Measurements from ENCODE around the gene FAM83B.
A peak's percentile ranks its signal among the peaks of the same experiment; 100 is the strongest.

FAM83B gene

DNA sequence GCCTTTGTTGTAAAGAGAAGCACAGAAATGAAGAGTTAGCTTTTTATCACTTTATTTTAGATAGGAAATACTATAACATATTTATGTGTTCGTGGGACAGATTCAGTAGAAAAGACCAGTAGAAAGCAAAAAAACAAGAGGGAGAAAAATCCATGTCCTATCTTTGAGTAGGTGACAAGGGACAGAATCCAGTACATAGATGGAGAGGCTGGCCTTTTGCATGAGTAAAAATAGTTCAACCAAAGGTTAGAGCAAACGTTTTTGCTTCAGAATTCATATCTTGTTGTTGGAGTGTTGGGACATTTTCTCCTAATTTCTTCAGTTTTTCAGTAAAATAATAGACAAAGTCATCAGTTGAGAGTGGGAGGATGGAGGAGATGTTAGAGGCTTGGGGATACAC lies 19.6 kb upstream of the FAM83B start:
- Histone ChIP-seq H3K4me1 (ENCODE audit: insufficient read depth, low read length) (no peaks in the 10 kb centered on the region), H2AFZ (ENCODE audit: low read depth, low read length) (no peak overlapping the region), H3K9me3 (ENCODE audit: low read length) (no peaks in the 10 kb centered on the region), H3K4me3 (ENCODE audit: low read length) (no peak overlapping the region), H3K27me3 (ENCODE audit: insufficient read depth, low read length) (peaks cover 2% of the 10 kb centered on the region), H3K36me3 (ENCODE audit: insufficient read depth, low read length) (no peaks in the 10 kb centered on the region)

DNA sequence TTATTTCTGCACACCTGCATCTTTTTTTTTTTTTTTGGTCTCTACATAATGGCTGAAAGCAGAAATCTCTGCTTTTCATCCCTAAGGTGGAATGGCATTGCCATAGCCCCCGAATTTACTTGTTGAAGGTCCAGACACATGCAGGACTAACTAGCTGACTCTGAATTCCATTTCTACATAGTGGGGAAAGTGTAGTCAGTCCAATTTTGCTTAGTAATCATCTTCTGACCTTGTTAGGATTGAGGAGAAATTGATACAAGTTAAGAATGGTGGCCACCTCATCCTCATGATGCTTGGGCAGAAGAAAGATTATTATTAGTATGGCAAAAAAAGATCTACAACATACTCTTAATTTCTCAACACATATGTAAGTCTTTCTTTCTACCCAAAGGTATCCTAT lies 16.4 kb upstream of the FAM83B start:
- H3K4me1 ChIP-seq (ENCODE audit: insufficient read depth, low read length): no peaks in the 10 kb centered on the region
- no peak overlapping the region for H2AFZ ChIP-seq (ENCODE audit: low read depth, low read length)
- no peak overlapping the region for H3K4me3 ChIP-seq (ENCODE audit: low read length)
- peaks cover 2% of the 10 kb centered on the region for H3K27me3 ChIP-seq (ENCODE audit: insufficient read depth, low read length)
- no peaks in the 10 kb centered on the region for H3K9me3 ChIP-seq (ENCODE audit: low read length)
- H3K36me3 ChIP-seq (ENCODE audit: insufficient read depth, low read length): no peaks in the 10 kb centered on the region

DNA sequence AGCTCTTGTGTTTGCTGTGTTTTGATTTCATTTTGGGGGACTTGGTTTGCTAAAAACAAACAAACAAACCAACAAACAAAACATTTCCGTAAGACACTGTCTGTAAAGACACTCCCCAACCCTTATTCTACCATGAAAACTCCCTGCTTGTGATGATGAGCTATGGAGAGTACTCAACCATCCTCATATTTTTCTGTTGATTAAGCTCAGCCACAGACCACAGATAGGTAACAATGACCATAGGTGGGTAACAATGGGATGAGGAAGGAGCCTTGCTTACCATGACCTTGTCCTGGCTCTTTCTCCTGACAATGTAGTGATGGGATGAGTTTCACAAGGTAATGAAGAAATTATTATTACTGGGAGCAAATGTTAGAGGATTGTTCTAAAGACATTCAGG lies 11.4 kb upstream of the FAM83B start:
- Histone ChIP-seq H3K27me3 (ENCODE audit: insufficient read depth, low read length) (no peaks in the 10 kb centered on the region), H2AFZ (ENCODE audit: low read depth, low read length) (no peak overlapping the region), H3K4me3 (ENCODE audit: low read length) (no peak overlapping the region), H3K36me3 (ENCODE audit: insufficient read depth, low read length) (no peaks in the 10 kb centered on the region), H3K9me3 (ENCODE audit: low read length) (no peaks in the 10 kb centered on the region), H3K4me1 (ENCODE audit: insufficient read depth, low read length) (no peaks in the 10 kb centered on the region)

DNA sequence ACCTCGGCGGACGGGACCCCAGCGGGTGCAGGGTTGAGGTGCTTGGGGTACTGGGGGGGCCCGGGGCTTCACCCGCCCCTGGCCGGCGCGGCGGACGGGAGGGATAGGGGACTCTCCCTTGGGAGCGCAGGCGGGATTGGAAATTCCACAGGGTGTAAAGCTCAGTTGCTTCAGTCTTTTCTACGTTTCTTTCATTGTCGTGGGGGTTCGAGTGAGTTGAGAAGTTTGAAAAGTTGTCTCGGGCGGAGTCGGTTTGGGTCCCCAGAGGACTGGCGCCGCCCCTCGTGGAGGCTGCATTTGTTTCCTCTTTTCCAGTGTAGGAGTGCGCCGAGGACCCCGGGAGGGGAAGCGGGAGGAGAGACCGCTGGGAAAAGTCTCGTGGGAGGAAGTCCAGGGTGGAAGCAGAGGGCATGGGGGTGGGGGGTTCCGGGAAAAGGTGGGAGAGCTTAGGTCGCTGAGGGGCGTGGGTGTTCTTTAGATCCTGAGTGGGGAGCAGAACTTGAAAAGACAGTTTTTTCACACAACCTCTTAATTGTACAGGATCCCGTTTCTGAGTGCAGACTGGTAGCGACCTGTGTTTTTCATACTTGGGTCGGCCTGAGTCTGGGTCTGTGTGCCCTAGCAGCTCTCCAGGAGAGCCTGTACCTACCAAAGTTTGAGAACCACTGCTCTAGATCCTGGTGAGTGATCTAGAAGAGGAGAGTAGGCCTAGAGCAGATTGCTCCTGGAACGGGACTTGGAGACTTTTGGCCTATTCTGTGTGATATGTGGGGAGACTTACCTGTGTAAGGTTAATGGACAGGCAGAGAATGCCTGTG lies 495 bp downstream of the FAM83B start:
- peaks cover 46% of the 10 kb centered on the region for H3K27me3 ChIP-seq (ENCODE audit: insufficient read depth, low read length)
- peak overlapping the region; percentile 30 for H3K4me3 ChIP-seq (ENCODE audit: low read length)
- no peaks in the 10 kb centered on the region for H3K36me3 ChIP-seq (ENCODE audit: insufficient read depth, low read length)
- H3K4me1 ChIP-seq (ENCODE audit: insufficient read depth, low read length): peaks cover 8% of the 10 kb centered on the region
- H3K9me3 ChIP-seq (ENCODE audit: low read length): peaks cover 5% of the 10 kb centered on the region
- peak overlapping the region; percentile 73 for H2AFZ ChIP-seq (ENCODE audit: low read depth, low read length)

DNA sequence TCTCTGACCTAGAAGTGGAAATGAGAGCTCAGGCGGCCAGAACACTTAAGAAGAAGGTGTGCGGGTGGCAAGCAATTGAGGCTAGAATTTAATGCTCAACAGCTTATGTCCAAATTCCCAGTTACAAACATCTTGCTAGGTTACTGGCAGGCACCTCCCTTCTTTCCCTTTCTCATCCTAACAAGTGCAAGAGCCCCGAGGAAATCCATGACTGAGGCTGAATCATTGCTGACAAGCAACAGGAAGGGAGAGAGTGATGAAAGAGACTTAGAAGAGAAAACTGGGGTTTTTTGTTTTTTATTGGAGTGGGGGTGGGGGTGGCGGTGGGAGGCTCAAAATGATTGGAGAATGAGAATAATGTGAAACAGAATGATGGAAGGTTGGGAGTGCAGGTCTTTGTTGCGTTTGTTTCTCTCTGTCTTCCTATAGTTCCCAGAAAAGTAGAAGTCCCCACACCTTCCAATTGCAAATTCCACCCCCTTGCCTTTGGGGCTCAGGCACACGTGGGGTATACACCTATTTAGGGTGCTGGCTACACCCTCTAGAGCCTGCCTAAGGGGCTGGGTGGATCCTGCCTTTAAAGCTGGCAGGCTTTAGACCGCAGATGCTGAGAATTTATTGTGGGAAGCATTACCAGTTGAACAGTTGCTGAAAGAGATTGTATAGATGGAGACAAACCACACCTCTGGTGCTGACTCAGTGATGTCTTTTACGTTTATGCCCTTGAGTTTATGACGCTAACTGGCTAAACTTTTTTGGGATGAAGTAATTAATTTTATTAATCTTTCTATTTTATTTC lies 1.4 kb downstream of the FAM83B start:
- no peak overlapping the region for H3K4me3 ChIP-seq (ENCODE audit: low read length)
- no peaks in the 10 kb centered on the region for H3K36me3 ChIP-seq (ENCODE audit: insufficient read depth, low read length)
- H3K4me1 ChIP-seq (ENCODE audit: insufficient read depth, low read length): peaks cover 8% of the 10 kb centered on the region
- H3K27me3 ChIP-seq (ENCODE audit: insufficient read depth, low read length): peaks cover 46% of the 10 kb centered on the region
- no peak overlapping the region for H2AFZ ChIP-seq (ENCODE audit: low read depth, low read length)
- peaks cover 5% of the 10 kb centered on the region for H3K9me3 ChIP-seq (ENCODE audit: low read length)

DNA sequence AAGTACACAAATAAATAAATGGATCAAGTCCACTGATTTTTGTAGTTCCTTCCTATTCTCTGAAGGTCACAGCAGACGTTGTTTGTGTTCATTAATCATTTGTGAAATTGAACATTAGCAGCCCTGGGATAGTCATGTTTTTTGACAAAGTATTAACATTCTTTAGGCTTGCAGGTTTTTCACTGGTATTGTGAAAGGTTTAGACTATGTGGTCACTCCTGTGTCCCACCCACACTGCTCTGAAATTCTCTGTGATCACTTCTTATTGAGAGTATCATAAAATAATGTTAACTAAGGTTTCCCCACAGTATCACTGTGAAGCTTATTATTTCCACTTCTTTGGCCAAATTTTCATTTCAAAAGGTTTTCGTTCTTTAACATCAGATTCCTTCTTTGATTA lies 3.5 kb downstream of the FAM83B start:
- H3K36me3 ChIP-seq (ENCODE audit: insufficient read depth, low read length): no peaks in the 10 kb centered on the region
- no peak overlapping the region for H3K4me3 ChIP-seq (ENCODE audit: low read length)
- H3K4me1 ChIP-seq (ENCODE audit: insufficient read depth, low read length): peaks cover 8% of the 10 kb centered on the region
- peaks cover 34% of the 10 kb centered on the region for H3K27me3 ChIP-seq (ENCODE audit: insufficient read depth, low read length)
- peaks cover 5% of the 10 kb centered on the region for H3K9me3 ChIP-seq (ENCODE audit: low read length)
- H2AFZ ChIP-seq (ENCODE audit: low read depth, low read length): no peak overlapping the region

DNA sequence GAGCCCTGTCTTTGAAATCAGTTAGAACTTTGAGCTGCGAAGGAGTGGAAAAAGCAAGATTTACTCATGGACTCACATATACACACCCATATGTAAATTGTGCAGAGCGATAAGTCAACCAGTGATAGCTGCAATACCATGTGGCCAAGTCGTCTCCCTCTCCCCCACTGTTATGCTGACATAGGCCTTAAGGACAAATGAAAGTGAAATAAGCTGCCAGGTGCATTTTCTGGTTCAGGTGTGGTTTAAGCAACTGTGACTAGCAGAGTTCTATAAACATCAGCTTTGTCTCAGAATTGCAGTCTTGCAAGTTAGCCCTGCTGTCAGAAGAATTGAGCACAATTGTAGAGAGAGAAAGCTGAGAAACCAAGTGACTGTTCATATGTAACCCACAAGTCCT lies 9.6 kb downstream of the FAM83B start:
- no peak overlapping the region for H3K4me3 ChIP-seq (ENCODE audit: low read length)
- H3K27me3 ChIP-seq (ENCODE audit: insufficient read depth, low read length): no peaks in the 10 kb centered on the region
- H2AFZ ChIP-seq (ENCODE audit: low read depth, low read length): no peak overlapping the region
- no peaks in the 10 kb centered on the region for H3K36me3 ChIP-seq (ENCODE audit: insufficient read depth, low read length)
- H3K4me1 ChIP-seq (ENCODE audit: insufficient read depth, low read length): no peaks in the 10 kb centered on the region
- H3K9me3 ChIP-seq (ENCODE audit: low read length): no peaks in the 10 kb centered on the region

DNA sequence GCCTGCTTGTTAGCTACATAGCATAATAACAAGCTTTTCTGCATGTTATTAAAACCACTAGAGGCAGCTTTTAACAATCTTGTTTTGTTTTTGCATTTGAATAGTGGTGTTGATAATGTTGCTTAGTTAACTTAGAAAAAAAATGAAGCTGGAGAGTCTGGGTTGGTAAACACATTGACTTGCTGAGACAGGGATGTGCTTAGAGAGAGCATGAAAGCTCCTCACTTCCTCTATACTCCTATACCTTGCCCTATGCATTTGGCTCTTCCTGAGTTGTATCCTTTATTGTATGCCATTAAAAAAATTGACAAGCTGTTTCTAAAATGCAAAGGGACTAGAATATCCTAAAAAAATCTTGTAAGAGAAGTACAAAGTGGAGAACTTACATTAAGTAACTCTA lies 13.6 kb downstream of the FAM83B start:
- H3K36me3 ChIP-seq (ENCODE audit: insufficient read depth, low read length): no peaks in the 10 kb centered on the region
- H2AFZ ChIP-seq (ENCODE audit: low read depth, low read length): no peak overlapping the region
- H3K27me3 ChIP-seq (ENCODE audit: insufficient read depth, low read length): no peaks in the 10 kb centered on the region
- H3K9me3 ChIP-seq (ENCODE audit: low read length): no peaks in the 10 kb centered on the region
- H3K4me1 ChIP-seq (ENCODE audit: insufficient read depth, low read length): no peaks in the 10 kb centered on the region
- H3K4me3 ChIP-seq (ENCODE audit: low read length): no peak overlapping the region

DNA sequence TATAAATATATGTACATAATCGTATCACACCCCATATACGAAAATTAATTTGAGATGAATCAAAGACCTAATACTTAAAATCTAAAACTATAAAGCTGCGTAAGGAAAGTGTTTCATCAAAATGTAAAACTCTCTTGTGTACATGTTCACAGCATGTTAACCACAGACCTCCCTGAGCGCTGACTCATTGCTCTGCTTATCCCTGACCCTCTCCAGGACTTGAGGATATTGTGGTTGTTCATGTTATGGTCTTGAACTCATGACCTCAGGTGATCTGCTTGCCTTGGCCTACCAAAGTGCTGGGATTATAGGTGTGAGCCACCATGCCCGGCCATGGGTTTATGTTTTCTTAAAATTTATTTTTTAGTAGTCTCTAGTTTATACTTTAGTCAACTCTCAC lies 14.2 kb downstream of the FAM83B start:
- no peaks in the 10 kb centered on the region for H3K9me3 ChIP-seq (ENCODE audit: low read length)
- H3K36me3 ChIP-seq (ENCODE audit: insufficient read depth, low read length): no peaks in the 10 kb centered on the region
- H3K4me1 ChIP-seq (ENCODE audit: insufficient read depth, low read length): no peaks in the 10 kb centered on the region
- no peak overlapping the region for H2AFZ ChIP-seq (ENCODE audit: low read depth, low read length)
- no peaks in the 10 kb centered on the region for H3K27me3 ChIP-seq (ENCODE audit: insufficient read depth, low read length)
- no peak overlapping the region for H3K4me3 ChIP-seq (ENCODE audit: low read length)

DNA sequence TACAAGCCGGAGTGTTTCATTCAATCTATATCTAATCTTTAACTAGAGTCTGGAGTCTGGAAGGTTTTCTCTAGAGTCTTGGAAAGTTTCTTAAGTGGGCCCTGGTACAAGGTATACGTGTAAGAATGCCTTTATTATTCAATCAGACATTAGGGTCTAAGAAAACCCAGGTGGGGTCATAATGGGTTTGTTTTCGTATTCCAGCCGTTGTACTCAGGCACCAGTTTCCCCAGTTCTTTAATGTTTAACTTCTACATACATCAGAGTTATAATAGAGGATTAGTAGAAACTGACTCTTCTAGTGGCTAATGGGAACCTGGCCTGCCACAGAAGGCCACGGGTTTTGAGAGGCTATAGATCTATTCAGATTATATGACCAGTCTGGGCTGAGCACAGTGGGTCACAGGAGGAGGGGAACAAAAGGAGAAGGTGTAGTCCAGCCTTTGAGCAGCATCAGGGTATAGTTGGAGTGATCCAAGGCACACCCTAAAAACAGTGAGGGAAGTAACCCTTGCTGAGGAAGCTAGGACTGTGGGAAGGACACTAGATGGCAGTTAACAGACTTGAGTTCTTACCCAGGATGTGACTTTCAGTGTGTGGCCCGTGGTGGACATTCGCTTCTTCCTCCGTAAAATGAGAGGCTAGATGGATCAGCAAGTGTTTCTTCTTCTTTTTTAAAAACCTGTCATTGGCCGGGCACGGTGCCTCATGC lies 15.5 kb downstream of the FAM83B start:
- no peaks in the 10 kb centered on the region for H3K4me1 ChIP-seq (ENCODE audit: insufficient read depth, low read length)
- H3K9me3 ChIP-seq (ENCODE audit: low read length): no peaks in the 10 kb centered on the region
- no peak overlapping the region for H3K4me3 ChIP-seq (ENCODE audit: low read length)
- no peak overlapping the region for H2AFZ ChIP-seq (ENCODE audit: low read depth, low read length)
- no peaks in the 10 kb centered on the region for H3K27me3 ChIP-seq (ENCODE audit: insufficient read depth, low read length)
- H3K36me3 ChIP-seq (ENCODE audit: insufficient read depth, low read length): no peaks in the 10 kb centered on the region

DNA sequence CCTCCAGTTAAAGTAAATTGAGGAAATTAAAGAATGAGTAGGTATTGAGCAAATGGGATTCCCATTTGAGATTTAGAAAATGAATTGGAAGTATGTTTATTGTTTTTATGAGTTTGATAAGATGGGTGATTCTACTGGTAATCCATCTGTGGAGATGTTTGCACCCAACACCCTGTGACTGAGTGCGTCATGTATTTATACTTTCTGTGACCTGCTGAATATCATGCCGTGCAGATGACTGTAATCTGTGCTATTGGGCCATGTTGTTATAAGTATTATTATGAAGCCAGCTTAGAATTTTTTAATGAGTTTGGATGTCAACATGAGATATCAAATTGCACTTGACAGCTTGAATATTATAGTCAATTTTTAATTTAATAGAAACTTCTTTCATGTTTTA lies 17.7 kb downstream of the FAM83B start:
- H3K27me3 ChIP-seq (ENCODE audit: insufficient read depth, low read length): no peaks in the 10 kb centered on the region

DNA sequence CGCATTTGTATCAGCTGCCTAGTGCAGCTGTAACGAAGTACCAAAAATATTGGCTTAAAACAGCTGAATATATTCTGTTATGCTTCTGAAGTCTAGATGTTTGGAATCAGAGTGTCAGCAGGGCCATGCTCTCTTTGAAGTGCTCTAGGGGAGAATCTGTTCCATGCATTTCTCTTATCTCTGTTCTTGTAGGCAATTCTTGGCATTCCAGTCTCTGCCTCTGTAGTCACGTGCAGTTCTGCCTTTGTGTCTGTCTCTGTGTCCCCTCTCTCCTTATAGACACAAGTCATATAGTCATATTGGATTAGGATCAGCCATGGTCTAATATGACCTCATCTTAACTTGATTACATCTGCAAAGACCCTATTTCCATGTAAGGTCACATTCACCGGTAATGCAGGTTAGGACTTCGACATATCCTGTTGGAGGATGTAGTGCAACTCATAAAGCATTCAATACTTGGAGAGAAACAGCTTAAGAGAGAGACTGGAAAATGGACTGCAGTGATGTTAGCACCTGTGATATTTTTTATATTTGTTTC lies 18.6 kb downstream of the FAM83B start:
- Histone ChIP-seq H3K36me3 (ENCODE audit: insufficient read depth, low read length) (no peaks in the 10 kb centered on the region), H3K4me1 (ENCODE audit: insufficient read depth, low read length) (no peaks in the 10 kb centered on the region), H2AFZ (ENCODE audit: low read depth, low read length) (no peak overlapping the region), H3K27me3 (ENCODE audit: insufficient read depth, low read length) (no peaks in the 10 kb centered on the region), H3K9me3 (ENCODE audit: low read length) (no peaks in the 10 kb centered on the region), H3K4me3 (ENCODE audit: low read length) (no peak overlapping the region)

More for the DNA sequence above, 17.7 kb downstream of the FAM83B start:
- no peaks in the 10 kb centered on the region for H3K36me3 ChIP-seq (ENCODE audit: insufficient read depth, low read length)
- no peaks in the 10 kb centered on the region for H3K9me3 ChIP-seq (ENCODE audit: low read length)
- H2AFZ ChIP-seq (ENCODE audit: low read depth, low read length): no peak overlapping the region
- no peaks in the 10 kb centered on the region for H3K4me1 ChIP-seq (ENCODE audit: insufficient read depth, low read length)
- no peak overlapping the region for H3K4me3 ChIP-seq (ENCODE audit: low read length)

DNA sequence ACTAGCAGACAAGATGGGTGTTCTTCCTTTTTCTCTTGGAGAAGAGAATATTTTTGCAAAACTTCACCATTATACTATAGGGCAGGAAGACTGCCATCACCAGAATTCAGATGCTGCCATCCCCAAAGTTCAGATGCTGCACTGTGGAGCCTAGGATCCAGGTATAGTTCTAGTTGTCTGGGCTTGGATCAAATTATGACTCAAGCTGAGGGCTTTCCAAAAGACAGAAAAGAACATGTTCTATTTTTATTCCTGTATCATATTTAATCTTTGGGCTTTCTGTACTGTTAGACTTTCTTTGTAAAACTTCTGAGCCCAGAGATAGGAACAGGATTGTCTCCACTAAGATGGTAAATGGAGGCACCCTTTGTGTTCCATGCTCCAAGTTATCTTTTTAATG lies 22.0 kb downstream of the FAM83B start:
- no peaks in the 10 kb centered on the region for H3K36me3 ChIP-seq (ENCODE audit: insufficient read depth, low read length)
- no peaks in the 10 kb centered on the region for H3K27me3 ChIP-seq (ENCODE audit: insufficient read depth, low read length)
- H2AFZ ChIP-seq (ENCODE audit: low read depth, low read length): no peak overlapping the region
- H3K4me3 ChIP-seq (ENCODE audit: low read length): no peak overlapping the region
- H3K4me1 ChIP-seq (ENCODE audit: insufficient read depth, low read length): no peaks in the 10 kb centered on the region
- no peaks in the 10 kb centered on the region for H3K9me3 ChIP-seq (ENCODE audit: low read length)

All from neuron (in vitro differentiated cells).